ENCODE results near the gene TMEM11.
"Not testable (repeated sequence)": the region's sequence is repeated elsewhere in the genome, so short reads cannot be mapped to it uniquely, and the experiment has no call there.

The TMEM11 gene

GRCh38 chr17:21242026-21242697 lies 28.2 kb upstream of the TMEM11 start:
- DNase-seq (ENCODE audit: low spot score): no peak

GRCh38 chr17:21241564-21241963 lies 27.6 kb upstream of the TMEM11 start:
- DNase-seq (ENCODE audit: low spot score): no peak

GRCh38 chr17:21240369-21241055 lies 26.6 kb upstream of the TMEM11 start:
- no peak for DNase-seq (ENCODE audit: low spot score)

- peak; percentile 58 for DNase-seq (ENCODE audit: low spot score)
Measured at GRCh38 chr17:21239680-21240368, 25.9 kb upstream of the TMEM11 start.

GRCh38 chr17:21235921-21236320 lies 22.0 kb upstream of the TMEM11 start:
- DNase-seq (ENCODE audit: low spot score): no peak

GRCh38 chr17:21233581-21234347 lies 19.8 kb upstream of the TMEM11 start:
- DNase-seq (ENCODE audit: low spot score): peak; percentile 30

- no peak for DNase-seq (ENCODE audit: low spot score)
Measured at GRCh38 chr17:21232033-21232749, 18.2 kb upstream of the TMEM11 start.

- DNase-seq (ENCODE audit: low spot score): no peak
Measured at GRCh38 chr17:21231533-21231932, 17.6 kb upstream of the TMEM11 start.

GRCh38 chr17:21228845-21229244 lies 14.9 kb upstream of the TMEM11 start:
- no peak for DNase-seq (ENCODE audit: low spot score)

GRCh38 chr17:21228111-21228510 lies 14.2 kb upstream of the TMEM11 start:
- no peak for DNase-seq (ENCODE audit: low spot score)

- DNase-seq (ENCODE audit: low spot score): not testable (repeated sequence)
Measured at GRCh38 chr17:21227277-21227676, 13.3 kb upstream of the TMEM11 start.

- DNase-seq (ENCODE audit: low spot score): no peak
Measured at GRCh38 chr17:21223086-21223485, 9.1 kb upstream of the TMEM11 start.

- DNase-seq (ENCODE audit: low spot score): no peak
Measured at GRCh38 chr17:21218831-21219380, 4.9 kb upstream of the TMEM11 start.

- DNase-seq (ENCODE audit: low spot score): peak; percentile 31
Measured at GRCh38 chr17:21218101-21218500, 4.1 kb upstream of the TMEM11 start.

- no peak for DNase-seq (ENCODE audit: low spot score)
Measured at GRCh38 chr17:21217346-21217745, 3.4 kb upstream of the TMEM11 start.

- no peak for DNase-seq (ENCODE audit: low spot score)
Measured at GRCh38 chr17:21215935-21216334, 2.0 kb upstream of the TMEM11 start.

- no peak for DNase-seq (ENCODE audit: low spot score)
Measured at GRCh38 chr17:21214777-21215541, 998 bp upstream of the TMEM11 start.

GRCh38 chr17:21213638-21214014 lies 335 bp downstream of the TMEM11 start:
- peak; percentile 25 for DNase-seq (ENCODE audit: low spot score)

GRCh38 chr17:21212826-21213637 lies 929 bp downstream of the TMEM11 start:
- peak; percentile 22 for DNase-seq (ENCODE audit: low spot score)
